DMS79 (cell line): Measurements from ENCODE around the gene RFX6.

Experiments used
- DNase-seq: peaks from one replicate; lab custom pipeline; 2025; lab: John Stamatoyannopoulos, UW

RFX6 gene

DNA sequence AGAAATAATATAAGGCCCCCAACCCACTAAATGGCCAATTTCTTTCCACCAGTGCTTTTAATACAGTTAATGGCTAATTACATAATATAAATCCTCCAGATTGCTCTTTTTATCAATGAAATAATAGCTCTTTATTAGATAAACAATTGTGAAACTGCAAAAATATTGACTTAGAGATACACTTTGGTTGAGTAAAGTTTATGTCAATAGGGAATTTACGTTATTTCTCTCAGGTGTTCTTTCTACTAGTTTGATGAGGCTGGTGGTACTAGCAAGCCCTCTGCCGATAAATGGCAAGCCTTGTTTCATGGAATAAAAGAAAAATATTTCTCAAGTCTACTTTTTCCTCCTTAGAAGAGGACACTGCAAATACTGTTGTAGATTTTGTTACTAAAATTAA lies 18.9 kb downstream of the RFX6 start:
- no peak for DNase-seq

DNA sequence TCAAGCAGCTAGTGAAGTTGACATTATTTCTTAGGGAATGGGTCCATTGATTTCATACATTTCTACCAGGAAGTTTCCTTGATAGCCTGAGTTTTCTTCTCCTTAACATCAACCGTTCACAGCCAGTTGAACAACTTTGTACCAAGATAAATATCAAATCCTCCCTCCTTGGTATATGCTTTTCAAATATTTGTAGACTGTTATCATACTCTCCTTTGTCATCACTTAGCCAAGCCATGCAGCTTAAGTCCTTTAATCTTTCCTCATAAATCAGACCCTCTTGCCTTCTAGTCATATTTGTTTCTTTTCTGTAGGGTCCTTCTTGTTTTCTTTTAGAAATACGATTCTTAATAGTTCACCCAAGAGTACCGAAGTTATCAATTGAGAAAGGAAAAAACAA lies 25.6 kb downstream of the RFX6 start:
- DNase-seq = no peak

DNA sequence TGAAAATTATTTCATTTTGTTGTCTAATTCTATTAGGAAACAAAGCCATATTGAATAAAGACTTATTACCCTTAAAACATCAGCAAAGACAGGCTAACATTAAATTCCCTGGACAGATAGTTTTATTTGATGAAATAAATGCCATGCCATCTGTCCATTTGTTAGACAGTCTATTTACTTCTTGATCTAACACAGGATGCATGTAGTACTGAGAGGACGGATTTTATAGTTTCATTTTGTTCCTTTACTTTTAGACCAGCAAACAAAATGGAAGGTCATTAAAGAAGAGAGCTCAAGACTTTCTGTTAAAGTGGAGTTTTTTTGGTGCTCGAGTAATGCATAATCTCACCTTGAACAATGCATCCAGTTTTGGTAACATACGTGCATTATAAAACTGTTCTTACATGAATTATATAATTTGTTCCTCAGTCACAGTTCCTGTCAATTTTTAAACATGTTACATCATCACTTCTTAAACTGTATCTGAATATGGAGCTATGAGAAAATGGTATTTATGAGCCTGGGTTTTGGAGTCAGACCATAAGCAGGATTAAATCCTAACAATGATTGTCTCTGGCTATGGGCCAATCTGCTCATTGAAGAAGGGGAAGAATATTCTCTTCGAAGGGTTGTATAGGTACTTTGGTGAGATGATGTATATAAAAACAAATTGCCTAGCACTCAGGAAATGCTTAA lies 46.0 kb downstream of the RFX6 start:
- no peak for DNase-seq

DNA sequence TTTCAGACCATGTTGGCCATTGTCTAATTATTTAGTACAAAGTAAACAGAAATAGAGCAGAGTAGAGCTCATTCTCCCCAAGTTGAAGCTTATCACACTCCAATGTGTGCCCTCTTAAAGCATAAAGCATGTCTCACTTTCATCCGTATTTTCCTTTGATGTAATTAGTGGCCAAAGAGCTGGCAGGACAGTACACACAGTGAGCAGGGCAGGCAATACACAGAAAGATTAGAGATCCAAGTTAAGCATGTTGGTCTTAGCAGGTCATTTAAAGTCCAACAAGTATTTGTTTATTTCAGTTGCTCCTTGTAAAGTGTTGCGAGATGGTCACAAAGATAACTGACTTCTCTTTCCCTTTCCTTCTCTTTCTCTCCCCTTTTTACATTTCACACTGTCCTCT lies 47.2 kb downstream of the RFX6 start:
- no peak for DNase-seq

DNA sequence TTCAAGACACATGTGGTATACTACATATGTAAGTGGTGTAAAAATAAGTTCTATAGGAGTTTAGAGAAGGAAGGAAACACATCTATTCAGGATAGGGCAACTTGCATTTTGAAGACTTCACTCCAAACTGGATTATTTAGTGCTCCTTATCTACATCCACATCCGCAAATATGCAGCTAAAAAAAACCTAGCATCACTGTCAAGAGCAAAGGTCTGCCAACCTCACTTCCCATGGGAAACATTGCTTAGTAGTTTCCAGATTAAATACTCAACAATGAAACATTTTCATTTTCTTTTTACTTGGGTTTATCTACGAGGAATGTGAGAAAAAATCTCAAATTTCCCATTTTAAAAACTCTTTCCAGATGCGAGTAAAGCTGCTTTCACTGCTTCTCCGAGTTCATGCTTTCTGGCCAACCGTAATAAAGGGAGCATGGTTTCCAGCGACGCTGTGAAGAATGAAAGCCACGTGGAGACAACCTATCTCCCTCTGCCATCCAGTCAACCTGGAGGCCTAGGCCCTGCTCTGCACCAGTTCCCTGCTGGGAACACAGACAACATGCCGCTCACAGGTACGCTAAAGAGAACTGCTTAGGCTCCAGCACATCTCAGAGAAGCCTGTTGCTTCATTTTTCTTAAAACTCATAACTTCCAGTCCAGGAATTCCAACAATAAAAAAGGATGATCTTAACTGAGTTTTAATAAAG lies 48.2 kb downstream of the RFX6 start:
- DNase-seq = no peak

DNA sequence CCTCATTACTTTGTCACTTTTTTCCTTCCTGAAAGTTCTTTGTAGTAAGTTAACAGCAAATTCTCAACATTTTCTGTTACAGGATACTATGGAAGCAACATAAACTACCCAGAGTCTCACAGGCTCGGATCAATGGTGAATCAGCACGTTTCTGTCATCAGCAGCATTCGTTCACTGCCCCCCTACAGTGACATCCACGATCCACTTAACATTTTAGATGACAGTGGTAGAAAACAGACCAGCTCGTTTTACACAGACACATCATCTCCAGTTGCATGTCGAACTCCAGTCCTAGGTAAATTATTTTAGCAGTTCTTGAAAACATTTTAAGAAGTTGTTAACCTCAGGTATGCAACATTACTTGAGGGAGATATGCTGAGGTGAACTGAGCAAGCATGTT lies 51.6 kb downstream of the RFX6 start:
- no peak for DNase-seq

DNA sequence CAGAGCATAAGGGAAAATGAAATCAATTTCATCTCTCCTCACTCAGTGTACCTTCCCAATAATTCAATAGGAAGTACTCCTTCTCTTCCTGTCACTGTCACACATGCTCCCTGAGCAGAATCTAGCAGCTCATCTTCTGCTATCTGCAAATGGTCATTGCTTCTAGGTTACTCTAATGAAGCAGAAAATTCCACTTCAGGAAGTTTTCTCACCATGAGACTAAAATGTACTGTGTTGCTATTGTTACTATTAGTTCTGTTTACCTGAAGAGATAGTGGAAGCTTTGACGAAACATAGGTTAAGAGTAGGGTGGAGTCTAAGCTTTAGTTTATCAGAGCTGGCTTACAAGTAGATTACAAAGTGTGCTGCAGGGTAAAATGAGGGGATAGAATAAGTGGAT lies 52.8 kb downstream of the RFX6 start:
- no peak for DNase-seq

DNA sequence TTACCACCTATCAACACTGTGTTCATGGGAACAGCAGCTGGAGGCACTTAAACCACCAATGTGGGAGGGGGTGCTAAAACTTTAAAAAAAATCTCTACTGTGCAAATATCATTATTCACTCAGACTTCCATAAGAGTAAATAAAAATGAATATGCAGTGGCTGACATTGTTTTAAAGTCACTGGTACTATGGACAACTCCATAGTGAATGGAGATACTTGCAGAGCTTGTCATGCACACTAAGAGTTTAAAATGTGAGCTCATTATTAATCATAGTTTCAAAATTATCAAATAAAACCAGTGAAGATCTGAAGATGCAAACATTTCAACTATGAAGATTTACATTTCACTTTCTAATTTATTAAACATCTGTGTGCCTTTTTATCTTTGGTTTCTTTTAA lies 54.4 kb downstream of the RFX6 start:
- no peak for DNase-seq

DNA sequence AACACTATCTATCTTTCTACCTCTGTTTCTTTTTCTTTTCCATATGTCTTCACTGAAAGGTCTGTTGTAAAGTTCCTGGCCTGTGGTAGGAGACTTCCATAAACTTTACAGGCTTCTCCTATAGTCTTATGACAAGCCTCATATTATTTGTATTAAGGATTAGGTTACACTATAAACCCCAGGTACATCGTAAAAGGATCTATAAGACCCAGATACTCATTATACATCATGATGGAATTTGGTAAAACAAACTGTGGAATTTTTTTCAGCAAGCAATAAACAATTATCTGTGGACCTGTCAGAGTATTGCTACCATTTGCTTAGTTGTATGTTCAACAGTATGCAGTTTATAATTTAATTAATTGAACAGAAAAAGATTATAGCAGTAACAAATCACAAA lies 55.5 kb downstream of the RFX6 start:
- DNase-seq = no peak

DNA sequence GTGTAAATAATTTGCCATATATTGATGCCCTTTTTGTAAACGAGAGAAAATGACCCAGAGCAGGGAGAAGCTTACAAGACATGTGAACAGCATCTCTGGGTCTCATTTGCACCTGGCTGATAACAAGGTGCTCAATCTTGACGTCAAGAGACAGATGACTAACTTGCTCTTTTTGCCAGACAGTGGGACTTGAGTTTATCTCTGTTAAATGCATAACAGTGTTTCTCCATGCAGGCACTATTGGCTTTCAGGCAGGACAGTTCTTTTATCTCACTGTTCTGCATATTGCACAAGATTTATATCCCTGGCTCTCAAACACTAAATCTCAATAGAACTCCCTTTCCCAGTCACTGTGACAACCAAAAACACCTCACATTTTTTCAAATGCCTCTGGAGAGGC lies 56.4 kb downstream of the RFX6 start:
- DNase-seq = no peak

DNA sequence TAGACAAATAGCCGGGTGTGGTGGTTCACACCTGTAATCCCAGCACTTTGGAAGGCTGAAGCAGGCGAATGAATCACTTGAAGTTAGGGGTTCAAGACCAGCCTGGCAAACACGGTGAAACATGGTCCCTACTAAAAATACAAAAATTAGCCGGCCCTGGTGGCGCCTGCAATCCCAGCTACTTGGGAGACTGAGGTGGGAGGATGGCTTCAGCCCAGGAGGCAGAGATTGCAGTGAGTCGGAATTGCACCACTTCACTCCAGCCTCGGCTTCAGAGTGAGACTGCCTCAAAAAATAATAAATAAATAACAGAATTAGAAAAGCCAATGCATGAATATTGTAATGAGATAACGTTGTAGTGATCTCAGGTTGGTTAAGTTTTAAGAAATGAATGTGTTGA lies 61.3 kb downstream of the RFX6 start:
- DNase-seq = no peak

DNA sequence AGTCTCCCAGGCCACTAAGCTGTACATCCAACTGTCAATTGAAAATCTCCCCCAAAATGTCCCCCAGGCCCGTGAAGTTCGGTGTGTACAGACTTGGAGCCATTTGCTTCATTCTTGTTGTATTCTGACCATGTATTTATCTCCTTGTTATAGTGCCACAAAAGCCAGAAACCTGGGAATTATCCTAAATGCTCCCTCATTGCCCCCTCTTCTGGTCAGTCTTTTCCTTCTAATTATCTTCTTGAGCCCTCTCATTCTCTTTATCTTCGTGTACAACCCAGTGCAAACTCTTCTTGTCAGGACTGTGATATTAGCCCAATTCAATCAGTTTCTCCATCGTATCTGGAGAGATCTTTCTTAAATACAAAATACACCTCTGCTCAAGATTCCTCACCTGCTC lies 64.7 kb downstream of the RFX6 start:
- DNase-seq = no peak

DNA sequence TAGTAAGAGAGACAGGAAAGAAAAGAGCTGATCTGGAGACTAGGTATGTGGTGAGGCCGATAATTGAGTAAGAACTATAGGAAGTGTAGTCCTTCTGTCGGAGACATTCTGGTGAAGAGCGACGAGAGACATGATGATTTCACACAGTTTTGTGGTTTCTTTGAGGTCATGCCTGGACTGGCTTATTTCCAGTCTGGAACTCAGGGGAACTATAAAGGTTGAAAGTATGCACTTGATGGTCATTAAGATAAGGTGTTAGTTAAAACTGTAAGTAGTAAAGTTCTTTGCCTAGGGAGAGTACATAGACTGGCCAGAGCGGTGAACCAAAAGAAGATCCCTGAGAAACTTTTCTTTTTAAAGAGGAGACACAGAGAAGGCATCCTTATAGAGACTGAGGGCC lies 68.8 kb downstream of the RFX6 start:
- DNase-seq = no peak

DNA sequence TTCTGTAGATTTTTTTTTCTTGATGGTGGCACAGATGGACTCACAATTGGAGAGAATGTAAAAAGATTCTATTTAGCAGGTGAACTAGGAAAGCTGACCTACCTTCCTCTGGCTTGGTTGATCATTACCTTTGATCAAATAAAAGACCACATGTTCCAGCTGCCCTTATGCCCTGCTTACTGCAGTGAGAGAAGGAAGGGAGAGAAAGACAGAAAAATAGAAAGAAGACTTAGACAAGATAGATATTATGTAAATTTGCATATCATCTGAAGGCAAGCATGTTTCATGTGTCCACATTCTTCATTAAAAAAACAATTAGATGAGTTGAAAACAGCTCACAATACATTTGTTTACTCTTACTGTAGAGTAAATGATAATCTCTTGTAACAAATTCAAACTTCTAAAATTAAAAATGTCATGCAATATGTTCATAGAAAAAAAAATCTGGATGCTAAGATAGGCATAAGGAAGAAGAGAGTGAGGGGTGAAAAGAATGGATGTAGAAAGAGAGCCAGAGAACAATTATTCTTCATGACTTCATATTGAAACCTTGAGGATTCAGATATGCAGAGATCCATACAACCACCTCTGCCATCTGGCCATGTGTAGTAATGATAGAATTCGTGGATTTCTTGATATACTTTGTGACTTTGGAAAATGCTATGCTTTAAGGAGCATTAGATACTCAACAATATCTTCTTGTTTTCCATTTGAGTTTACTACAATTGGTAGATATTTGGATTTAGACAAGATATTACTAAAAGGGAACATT lies 71.7 kb downstream of the RFX6 start:
- no peak for DNase-seq

DNA sequence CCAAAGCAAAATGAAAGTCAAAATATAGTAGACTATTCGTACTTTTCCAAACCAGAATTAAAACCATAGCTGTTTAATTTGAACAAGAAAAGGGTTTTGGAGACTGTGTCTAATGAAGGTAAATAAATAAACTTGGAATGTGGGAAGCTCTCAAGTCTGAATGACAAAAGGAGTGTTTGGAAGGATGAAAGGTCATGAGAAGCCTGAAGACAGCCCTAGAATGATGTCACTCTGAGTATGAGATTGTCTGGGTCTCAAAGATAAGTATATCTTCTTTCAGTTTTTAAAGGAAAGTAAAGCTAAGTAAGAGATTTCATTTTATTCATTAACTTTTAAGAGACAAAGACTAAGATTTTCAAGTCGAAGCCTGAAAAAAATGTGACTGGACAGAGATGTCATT lies 72.9 kb downstream of the RFX6 start:
- DNase-seq = no peak

DNA sequence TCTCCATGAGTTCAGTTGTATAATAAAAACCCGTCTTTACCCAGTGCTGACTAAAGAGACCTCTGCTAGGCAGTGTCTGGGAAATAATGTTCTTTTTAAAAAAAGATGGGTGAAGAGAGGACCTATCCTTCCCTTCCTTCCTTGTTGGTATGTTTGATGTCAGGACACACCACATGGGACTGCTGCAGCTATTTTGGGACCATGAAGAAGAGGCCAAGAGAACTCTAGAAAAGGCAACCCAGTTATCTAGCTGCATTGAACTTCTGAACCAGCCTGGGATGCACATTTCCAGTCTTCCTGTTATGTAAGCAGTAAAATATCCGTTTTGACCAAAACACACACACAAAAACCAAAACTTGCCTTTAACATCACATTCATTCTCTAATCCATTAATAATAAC lies 77.3 kb downstream of the RFX6 start:
- DNase-seq = no peak

DNA sequence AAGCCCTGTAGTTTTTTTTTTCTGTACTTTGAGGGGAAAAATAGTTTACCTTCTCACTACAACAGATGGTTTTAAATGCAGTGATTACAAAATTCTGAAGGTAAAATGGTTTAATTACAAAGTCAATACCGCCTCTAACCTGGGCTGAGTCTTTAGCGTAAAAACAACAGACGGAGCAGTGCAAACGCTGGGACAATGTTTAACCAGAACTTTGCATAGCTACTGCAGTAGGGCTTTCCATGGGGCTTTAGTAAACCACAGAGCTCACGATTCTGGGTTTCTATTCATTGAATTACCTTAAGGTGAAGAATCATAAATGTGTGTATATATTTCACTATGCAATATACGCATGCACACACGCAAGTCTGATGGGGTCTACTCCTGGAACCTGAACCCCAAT lies 77.9 kb downstream of the RFX6 start:
- no peak for DNase-seq

DNA sequence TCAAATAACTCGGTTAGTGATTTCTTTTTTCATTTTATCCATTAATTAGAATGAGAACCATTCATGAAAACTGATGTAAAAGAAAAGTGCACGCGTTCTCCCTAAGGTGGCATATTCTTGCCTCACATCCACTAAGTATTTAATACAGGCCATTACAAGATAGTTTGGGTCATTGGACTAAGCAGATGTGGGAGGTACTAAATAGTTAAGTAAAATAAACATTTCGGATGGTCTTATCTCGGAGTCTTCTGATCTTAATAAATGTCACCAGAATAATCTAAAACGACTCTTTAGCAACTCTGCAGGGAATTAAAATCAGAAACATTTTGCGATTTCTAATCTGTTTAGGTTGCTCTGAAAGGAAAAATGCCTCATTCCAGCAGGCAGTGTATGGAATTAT lies 78.7 kb downstream of the RFX6 start:
- DNase-seq = no peak

DNA sequence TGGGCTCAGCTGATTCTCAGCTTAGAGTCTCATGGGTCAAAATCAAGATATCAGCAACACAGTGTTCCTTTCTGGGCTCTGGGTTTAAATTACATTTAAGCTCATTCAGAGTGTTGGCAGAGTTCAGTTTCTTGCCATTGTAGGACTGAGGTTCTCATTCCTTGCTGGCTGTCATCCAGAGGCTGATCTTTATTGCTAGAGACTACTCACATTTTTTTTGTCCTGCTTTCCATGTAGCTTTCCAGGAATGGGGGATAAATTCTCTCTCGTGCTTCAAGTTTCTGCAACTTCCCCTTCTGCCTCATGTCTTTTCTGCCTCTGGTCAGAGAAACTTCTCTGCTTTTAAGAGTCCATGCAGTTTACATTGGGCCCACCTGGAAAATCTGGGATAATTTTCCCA lies 86.9 kb downstream of the RFX6 start:
- DNase-seq = no peak

DNA sequence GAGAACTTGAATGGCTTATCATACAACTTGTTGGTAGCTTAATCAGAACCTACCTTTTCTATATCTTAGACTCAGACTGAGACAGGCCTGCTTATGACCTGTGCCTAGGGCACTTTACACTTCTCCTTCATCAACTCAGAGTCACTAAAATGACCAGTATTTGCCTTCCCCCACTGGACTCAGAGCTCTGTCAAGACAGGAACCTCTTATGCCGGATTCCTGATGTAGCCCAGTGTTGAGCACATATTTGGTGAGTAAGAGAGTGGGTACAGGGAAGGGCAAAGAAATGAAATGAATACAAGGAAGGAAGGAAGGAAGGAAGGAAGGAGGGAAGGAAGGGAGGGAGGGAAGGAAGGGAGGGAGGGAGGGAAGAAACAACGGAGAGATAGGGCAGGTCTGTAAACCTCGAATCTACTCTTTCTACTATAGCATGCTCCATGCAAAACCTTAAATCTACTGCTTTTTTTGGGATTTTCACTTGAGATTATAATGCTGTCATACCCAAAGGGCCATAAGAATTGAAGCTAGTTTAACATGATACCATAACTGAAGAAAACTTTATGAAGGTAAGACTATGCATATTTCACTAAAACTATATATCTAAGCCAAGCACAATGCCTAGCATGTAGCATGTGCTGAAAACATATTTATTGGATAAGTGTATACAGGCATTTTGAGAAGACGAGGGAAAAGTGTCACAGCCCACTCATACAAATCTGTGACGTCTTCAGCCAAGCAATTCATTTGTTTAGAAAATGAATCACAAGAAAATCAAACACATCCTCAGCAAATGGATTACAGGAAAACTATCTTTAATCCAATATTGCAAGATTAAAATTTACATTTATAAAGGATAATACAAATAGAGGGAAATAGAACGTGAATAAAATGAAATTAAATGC lies 89.9 kb downstream of the RFX6 start:
- DNase-seq = no peak

DNA sequence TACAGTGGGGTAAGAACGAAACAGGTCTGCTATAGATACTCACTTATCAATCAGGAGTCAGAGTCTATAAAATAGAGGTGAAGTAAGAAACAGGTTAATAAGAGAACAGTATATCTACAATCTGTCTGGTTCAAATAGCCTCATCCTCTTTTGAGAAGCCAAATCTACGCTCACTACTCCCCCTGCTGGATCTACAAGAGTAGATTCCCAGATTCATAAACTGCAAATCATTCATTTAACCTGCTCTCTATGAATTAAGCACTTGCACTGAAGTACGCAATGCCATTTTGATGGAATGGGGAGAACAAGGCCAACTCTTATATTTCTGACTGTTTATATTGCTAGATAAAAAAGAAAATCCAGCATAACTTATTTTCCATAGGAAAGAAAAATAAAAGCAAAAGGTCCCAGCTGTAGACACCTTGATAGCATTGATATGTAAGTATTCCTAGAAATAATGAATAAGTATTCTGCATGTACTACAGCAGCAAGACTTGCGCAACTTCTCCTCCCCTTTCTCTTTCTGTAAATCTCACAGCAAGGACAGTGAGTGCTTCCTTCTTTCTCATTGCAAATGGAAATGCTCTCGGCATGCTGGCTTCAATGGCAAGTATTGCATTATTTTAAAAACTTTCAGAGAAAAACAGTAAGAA lies 92.3 kb downstream of the RFX6 start:
- DNase-seq = no peak

DNA sequence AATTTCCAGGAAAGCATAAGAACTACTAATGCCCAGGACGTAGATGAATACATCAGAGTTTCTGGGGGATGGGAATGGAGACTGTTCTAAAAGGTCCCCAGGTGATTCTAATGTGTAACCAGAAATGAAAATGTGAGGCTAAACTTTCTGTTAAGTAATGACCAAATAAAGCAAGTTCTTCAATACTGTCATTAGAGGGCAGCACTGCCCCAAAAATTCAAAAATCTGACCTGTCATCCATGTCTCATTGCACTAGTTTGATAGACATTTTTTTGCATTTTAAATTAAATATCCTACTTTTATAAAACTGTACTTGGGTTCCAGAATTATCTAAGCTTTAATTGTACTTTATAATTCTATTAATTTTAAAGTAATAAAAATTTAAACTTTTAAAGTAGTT lies 94.9 kb downstream of the RFX6 start:
- DNase-seq = no peak
